HG02981 (cell line): ENCODE measurements around the gene ANO3.
"Not testable (repeated sequence)": the region's sequence is repeated elsewhere in the genome, so short reads cannot be mapped to it uniquely, and the experiment has no call there.

Source experiments
- ATAC-seq: cut with Tn5 transposase; IDR thresholded peaks from one replicate; pipeline ENCODE4 v1.9.1; 2021; ENCODE audit warnings: mild to moderate bottlenecking, moderate library complexity; ENCODE audit not compliant: unreplicated experiment

ANO3 gene

DNA sequence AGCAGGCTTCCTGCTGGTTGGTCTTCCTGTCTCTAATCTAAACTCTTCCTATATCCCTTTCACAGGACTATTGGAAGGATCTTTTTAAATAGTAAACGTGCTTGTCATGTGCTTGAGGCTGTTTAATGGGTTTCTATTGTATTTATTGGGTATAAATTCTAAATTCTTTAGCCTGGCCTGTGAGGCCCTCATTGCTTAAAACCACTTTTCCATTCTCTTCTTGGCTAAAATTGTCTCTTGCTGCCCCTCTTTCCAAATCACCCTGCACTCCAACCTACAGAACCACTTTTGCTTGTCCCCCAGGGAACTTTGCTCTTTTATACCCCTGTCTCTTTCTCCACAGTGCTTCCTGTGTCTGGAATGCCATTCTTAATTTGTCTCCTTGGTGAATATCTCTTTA is 286.5 kb downstream of the ANO3 start:
- ATAC-seq = no peak

DNA sequence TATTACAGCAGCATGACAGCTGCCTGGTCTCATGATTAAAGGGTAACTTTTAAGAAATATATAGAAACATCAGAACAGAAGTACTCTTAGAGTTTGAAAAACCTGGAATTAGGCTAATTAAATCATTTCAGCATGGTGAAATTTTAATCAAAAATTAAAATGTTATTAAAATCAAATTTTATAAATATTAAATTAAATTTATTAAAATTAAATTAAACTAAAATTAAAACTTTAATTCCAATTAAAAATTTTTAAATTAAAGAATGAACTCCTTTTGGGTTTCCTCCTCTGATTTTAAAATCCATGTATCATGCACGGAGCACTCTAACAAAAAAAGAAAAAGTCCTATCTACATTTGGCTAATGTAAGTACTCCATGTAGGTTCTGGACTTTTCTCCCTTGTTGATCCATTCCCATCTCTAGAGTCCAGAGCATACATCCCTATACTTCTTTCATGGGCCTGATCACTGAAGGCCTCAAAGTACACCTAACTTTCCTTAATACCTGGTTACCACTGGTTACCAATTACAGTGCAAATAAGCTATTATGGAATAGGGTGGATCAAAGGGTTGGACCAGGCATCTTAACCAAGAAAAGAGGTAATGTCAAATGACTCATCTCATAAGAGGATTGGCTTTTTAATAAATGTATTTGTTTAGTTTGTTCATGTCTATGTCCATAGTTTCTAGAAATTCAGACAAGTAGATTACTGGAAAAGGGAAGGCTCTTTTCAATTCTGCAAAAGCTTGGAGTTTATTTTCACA is 288.5 kb downstream of the ANO3 start:
- no peak for ATAC-seq

GRCh38 chr11:26621132-26621531 is 289.2 kb downstream of the ANO3 start:
- no peak for ATAC-seq

- ATAC-seq = no peak
These were observed 290.3 kb downstream of the ANO3 start for GRCh38 chr11:26622181-26622580.

DNA sequence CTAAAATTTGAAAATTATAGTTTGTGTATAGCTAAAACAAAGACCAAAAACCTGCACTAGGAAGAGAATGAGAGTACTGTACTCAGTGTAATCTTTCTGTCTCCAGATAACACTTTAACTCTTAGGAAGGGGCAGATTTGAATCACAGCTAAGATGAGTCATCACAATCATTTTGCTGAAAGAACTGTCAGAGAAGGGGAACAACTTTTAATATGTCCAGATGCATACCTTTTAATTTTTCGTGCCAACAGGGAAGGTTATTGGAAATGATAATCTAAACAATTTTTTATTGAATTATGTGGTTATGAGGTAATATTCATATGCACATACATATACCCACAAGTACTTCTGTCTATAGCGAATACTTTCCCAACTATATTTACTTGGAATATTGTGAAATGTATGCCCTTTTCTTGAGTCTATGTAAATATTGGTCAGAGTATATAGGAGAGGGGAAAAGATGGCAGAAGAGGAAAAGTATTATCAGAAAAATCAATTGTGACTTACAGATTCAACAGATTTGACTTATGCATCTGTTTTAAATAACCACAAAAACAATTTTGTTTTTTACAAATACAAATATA is 291.2 kb downstream of the ANO3 start:
- ATAC-seq = no peak

DNA sequence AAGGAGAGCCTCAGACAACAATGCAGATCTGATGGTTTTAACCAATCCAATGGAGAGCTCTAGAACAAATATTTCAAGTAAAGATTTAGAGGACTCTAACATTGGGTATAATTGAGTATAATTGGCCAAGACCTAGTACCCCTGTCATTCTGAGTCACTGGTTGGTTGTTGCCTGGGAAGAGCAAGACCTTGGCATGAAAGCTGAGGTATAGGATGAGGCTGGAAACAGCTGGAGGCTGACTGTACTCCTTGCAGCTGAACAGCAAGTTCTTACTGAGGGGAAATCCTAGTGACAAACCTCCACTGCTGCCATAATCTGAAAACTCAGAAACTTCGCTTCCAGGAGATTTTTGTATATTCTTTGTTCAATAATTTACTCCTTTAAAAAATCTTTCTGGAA is 294.4 kb downstream of the ANO3 start:
- ATAC-seq = no peak

- no peak for ATAC-seq
These were observed 300.8 kb downstream of the ANO3 start for GRCh38 chr11:26632691-26633159.

DNA sequence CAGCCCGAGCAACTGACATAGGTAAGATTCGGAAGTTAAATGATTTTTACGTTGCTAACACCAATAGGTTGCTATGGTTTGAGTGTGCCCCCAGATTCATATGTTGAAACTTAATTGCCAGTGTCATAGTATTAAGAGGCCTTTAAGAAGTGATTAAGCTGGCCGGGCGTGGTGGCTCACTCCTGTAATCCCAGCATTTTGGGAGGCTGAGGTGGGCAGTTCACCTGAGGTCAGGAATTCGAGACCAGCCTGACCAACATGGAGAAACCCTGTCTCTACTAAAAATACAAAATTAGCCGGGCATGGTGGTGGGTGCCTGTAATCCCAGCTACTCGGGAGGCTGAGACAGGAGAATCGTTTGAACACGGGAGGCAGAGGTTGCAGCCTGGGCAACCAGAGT is 311.4 kb downstream of the ANO3 start:
- ATAC-seq = not testable (repeated sequence)

- peak; percentile 88 for ATAC-seq
These were observed 318.0 kb downstream of the ANO3 start for GRCh38 chr11:26649884-26650283.

DNA sequence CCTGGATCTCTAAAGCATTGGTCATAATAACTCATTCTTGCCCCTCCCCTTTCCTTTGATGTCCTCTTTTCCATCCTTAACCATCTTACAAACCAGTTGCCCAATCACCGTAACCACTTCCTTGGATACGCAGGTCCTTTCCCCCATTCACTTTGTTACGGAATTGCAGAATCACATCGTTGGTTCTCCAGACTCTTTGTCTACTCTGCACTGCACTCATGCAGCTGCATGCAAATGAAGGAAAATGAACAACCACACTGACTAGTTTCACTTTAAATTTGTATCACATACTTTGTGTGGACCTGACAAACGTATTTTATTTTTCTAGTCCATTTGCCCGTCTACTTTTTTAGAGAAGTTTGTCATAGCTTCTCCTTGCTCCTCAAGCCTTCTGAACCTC is 320.0 kb downstream of the ANO3 start:
- no peak for ATAC-seq

- no peak for ATAC-seq
These were observed 323.4 kb downstream of the ANO3 start for GRCh38 chr11:26655287-26655686.

DNA sequence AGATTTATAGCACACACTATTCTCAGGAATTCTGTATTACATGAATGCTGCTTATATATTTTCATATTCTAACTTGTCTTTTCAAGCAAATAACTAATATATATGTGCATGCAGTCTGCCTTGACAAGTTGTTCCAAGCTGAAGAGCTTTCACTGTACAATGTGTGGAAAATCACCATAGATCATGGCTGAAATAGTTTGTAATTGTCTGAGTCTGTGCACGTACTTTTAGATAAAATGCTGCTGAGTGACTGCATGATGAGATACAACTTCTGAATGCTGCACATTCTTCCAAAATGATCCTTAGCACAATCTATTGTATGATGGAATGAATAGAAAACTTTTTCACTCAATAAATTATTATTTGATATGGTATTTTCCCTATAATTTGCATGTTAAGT is 331.0 kb downstream of the ANO3 start:
- ATAC-seq = no peak

- ATAC-seq = no peak
These were observed 333.1 kb downstream of the ANO3 start for GRCh38 chr11:26665036-26665435.

DNA sequence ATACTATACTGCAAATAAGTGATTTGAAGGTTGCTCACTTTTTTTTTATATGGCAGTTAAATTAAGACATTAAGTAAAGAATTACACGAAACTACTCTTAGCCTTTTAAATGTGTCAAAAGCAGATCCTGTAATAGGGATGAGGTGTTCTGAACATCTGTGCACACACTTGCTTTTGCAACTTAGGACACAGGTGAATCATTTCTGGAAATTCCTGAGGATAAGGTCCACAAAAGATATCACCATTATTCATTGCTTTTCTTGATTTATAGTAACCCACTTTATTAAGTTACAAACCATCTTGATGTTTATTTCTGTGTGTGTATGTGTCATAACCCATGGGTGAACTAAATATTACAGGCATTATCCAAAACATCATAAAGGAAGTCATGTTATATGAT is 334.0 kb downstream of the ANO3 start:
- ATAC-seq = no peak

GRCh38 chr11:26675233-26675928 is 343.5 kb downstream of the ANO3 start:
- ATAC-seq = no peak

DNA sequence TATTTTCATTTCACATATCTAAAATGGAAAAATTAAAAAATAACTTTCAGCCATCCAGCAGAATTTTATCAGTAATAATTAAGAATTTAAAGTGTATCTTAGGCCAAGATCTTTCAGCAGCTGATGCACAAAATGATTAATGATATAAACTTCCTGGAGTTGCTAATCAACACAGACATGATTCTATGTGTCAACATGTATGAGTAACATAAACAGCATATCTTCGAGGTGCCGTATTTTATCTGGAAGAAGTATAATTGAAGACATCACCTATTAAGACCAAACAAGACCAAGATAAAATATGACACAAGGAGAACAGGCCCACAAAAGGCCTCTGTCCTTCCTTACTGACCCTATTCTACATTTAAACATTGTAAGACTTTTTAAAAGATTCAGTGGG is 344.7 kb downstream of the ANO3 start:
- ATAC-seq = no peak

- ATAC-seq = no peak
These were observed 345.6 kb downstream of the ANO3 start for GRCh38 chr11:26677566-26677965.

GRCh38 chr11:26687351-26687750 is 355.4 kb downstream of the ANO3 start:
- ATAC-seq = no peak

- ATAC-seq = no peak
These were observed 356.8 kb downstream of the ANO3 start for GRCh38 chr11:26688701-26689100.

- no peak for ATAC-seq
These were observed 364.4 kb downstream of the ANO3 start for GRCh38 chr11:26696330-26696729.

- no peak for ATAC-seq
These were observed 366.3 kb downstream of the ANO3 start for GRCh38 chr11:26698224-26698623.
